SK-N-SH treated with all-trans-retinoic acid at 6 μM for 48 hours (cell line): ENCODE results near the gene PLEKHJ1.

ENCODE experiments used
- ARNTL ChIP-seq: fragments of 450-650 bp; formaldehyde crosslinking; IDR thresholded peaks from 2 replicates; pipeline ENCODE4 v1.5.0; 2020; ENCODE audit warnings: low read depth, mild to moderate bottlenecking, moderate library complexity, borderline replicate concordance
- CREB5 ChIP-seq: fragments of 250-450 bp; sonication (Bioruptor Pico); IDR thresholded peaks from 2 replicates; pipeline ENCODE4 v1.5.1; 2020; ENCODE audit warnings: low read depth, mild to moderate bottlenecking, moderate library complexity
- ESRRG ChIP-seq: fragments of 250-450 bp; sonication (Bioruptor Pico); IDR thresholded peaks from 2 replicates; pipeline ENCODE4 v1.6.1; 2021; ENCODE audit warnings: mild to moderate bottlenecking
- GLIS3 ChIP-seq: fragments of 250-450 bp; sonication (Bioruptor Pico); IDR thresholded peaks from 2 replicates; pipeline ENCODE4 v1.5.0; 2020; ENCODE audit warnings: mild to moderate bottlenecking, moderate library complexity
- OSR1 ChIP-seq: fragments of 250-450 bp; sonication (Bioruptor Pico); IDR thresholded peaks from 2 replicates; pipeline ENCODE4 v1.8.0; 2022; ENCODE audit warnings: moderate library complexity, mild to moderate bottlenecking, inconsistent platforms
- PATZ1 ChIP-seq: fragments of 250-450 bp; sonication (Bioruptor Pico); IDR thresholded peaks from 2 replicates; pipeline ENCODE4 v1.8.0; 2020; ENCODE audit warnings: mild to moderate bottlenecking, moderate library complexity, borderline replicate concordance
- POU6F1 ChIP-seq: fragments of 250-450 bp; sonication (Bioruptor Pico); IDR thresholded peaks from 2 replicates; pipeline ENCODE4 v1.8.0; 2021; ENCODE audit warnings: low read depth, mild to moderate bottlenecking, moderate library complexity, borderline replicate concordance
- PPARA ChIP-seq: fragments of 250-450 bp; sonication (Bioruptor Pico); IDR thresholded peaks from 2 replicates; pipeline ENCODE4 v1.5.0; 2020; ENCODE audit warnings: mild to moderate bottlenecking, borderline replicate concordance
- RARB ChIP-seq: fragments of 250-450 bp; sonication (Bioruptor Pico); IDR thresholded peaks from 2 replicates; pipeline ENCODE4 v1.8.0; 2021; ENCODE audit warnings: mild to moderate bottlenecking, moderate library complexity
- ZFP3 ChIP-seq: fragments of 250-450 bp; sonication (Bioruptor Pico); IDR thresholded peaks from 2 replicates; pipeline ENCODE4 v1.5.0; 2020; ENCODE audit warnings: mild to moderate bottlenecking, moderate library complexity
- ZNF565 ChIP-seq: fragments of 450-650 bp; formaldehyde crosslinking; conservative IDR thresholded peaks from 2 replicates; pipeline ENCODE4 v1.5.0; 2020; ENCODE audit warnings: low read depth, mild to moderate bottlenecking, moderate library complexity

- TF ChIP-seq CREB5 (CRISPR knock-in tag) (no peak; the same call in 1 of the 2 replicates), ZFP3 (peak; percentile 28; the same call in 1 of the 2 replicates), ESRRG (CRISPR knock-in tag) (no peak), RARB (no peak), GLIS3 (CRISPR knock-in tag) (no peak), PATZ1 (no peak), ARNTL (CRISPR knock-in tag) (no peak), OSR1 (no peak), PPARA (no peak), POU6F1 (CRISPR knock-in tag) (no peak), ZNF565 (CRISPR knock-in tag) (no peak)
Measured at GRCh38 chr19:2237051-2237868, 1.1 kb upstream of the PLEKHJ1 start.
